ENCODE data around the gene UNC119B.

Gene UNC119B

DNA sequence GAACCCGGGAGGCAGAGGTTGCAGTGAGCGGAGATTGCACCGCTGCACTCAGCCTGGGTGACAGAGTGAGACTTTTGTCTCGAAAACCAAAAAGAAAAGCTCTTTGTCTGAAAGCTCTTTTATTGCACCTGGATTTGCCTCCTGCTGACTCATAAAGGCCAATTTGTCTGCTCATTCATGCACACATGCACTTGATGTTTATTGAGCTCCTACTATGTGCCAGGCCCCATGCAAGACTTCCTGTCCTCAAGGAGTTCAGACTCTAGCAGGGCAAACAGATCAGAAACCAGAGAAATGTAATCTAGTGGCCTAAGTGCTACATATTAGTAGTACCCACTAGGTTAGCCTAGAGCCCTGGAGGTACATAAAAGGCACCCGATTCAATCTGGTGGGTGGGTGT lies 39.6 kb upstream of the UNC119B start:
- TF ChIP-seq, protein P1, sequence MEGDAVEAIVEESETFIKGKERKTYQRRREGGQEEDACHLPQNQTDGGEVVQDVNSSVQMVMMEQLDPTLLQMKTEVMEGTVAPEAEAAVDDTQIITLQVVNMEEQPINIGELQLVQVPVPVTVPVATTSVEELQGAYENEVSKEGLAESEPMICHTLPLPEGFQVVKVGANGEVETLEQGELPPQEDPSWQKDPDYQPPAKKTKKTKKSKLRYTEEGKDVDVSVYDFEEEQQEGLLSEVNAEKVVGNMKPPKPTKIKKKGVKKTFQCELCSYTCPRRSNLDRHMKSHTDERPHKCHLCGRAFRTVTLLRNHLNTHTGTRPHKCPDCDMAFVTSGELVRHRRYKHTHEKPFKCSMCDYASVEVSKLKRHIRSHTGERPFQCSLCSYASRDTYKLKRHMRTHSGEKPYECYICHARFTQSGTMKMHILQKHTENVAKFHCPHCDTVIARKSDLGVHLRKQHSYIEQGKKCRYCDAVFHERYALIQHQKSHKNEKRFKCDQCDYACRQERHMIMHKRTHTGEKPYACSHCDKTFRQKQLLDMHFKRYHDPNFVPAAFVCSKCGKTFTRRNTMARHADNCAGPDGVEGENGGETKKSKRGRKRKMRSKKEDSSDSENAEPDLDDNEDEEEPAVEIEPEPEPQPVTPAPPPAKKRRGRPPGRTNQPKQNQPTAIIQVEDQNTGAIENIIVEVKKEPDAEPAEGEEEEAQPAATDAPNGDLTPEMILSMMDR (IDR thresholded peaks at IDR 0.05) = no peak
- Histone ChIP-seq H3K27ac (no peak overlapping the region), H3K79me2 (no peaks in the 10 kb centered on the region), H3K4me3 (ENCODE audit: low read depth, low read length) (no peak overlapping the region), H2AFZ (no peak overlapping the region), H3K9ac (no peak overlapping the region), H3K9me3 (ENCODE audit: control insufficient read depth, low read length) (no peaks in the 10 kb centered on the region), H3K27me3 (ENCODE audit: control insufficient read depth, insufficient read depth, low read length) (no peaks in the 10 kb centered on the region), H3K4me1 (peaks cover 12% of the 10 kb centered on the region), H3K36me3 (ENCODE audit: control insufficient read depth, insufficient read depth, low read length) (no peaks in the 10 kb centered on the region), H3K4me2 (ENCODE audit: low read length) (no peak overlapping the region)

DNA sequence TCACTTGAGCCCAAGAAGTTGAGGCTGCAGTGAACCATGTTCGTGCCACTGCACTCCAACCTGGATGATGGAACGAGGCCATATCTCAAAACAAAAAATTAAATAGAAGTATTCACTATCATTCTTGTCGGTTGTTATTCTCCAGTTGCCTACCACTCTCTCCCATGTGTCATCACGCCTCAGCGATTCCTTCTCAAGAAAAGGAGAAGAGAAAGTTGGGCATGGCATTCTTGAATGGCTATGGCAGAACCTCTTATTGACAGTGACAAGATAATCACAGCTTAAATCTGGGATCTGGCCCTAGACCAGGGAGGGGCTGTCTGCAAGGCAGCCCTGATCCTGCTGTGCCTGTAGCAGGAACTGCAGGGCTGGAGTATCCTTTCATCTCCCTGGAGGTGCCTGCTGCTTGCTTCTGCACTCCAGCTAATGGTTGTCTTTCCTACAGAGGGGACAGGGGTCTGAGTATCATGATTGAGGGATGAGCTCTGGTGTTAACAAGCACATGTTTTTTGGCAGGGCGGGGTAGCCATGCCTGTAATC lies 36.1 kb upstream of the UNC119B start:
- H3K4me2 ChIP-seq (ENCODE audit: low read length) = no peak overlapping the region
- H3K36me3 ChIP-seq (ENCODE audit: control insufficient read depth, insufficient read depth, low read length) = no peaks in the 10 kb centered on the region
- H2AFZ ChIP-seq = no peak overlapping the region
- peaks cover 8% of the 10 kb centered on the region for H3K4me1 ChIP-seq
- no peaks in the 10 kb centered on the region for H3K27me3 ChIP-seq (ENCODE audit: control insufficient read depth, insufficient read depth, low read length)
- H3K27ac ChIP-seq = no peak overlapping the region
- TF ChIP-seq, protein P1 (IDR thresholded peaks at IDR 0.05) = no peak
- H3K4me3 ChIP-seq (ENCODE audit: low read depth, low read length) = no peak overlapping the region
- H3K9ac ChIP-seq = no peak overlapping the region
- no peaks in the 10 kb centered on the region for H3K9me3 ChIP-seq (ENCODE audit: control insufficient read depth, low read length)
- no peaks in the 10 kb centered on the region for H3K79me2 ChIP-seq

DNA sequence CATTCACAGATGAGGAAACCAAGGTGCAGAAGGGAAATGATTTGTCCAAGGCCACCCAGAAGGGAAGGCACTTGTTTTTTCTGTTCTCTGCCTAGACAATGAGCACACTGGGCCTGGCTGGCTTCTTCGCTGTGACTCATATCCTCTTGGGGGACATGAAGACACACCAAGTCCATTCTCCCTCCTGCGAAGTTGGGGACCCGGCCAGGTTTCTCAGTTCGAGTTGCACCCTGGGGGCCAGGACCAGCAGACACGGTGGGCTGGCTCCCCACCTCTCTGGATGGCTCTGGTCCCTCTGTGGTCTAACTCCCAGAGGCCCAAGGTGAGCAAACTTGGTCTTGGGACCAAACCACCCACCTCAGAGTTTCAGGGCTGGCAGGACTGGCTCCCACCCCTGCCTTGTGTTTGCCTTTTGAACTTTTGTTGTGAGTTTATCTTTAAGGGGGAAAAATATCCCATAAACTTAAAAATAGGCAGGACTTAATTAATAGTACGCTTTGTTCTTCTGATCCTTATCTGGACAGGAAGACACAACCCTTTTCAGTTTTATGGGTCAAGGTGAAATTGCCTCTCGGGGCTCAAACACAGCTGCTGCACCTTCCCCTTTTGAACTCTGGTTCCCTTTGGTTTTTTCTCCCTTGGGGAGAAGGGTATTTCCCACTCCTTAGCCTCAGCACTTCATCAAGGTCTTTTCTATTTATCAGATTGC lies 32.3 kb upstream of the UNC119B start:
- peak overlapping the region; percentile 52 for H3K27ac ChIP-seq
- H2AFZ ChIP-seq = no peak overlapping the region
- no peaks in the 10 kb centered on the region for H3K9me3 ChIP-seq (ENCODE audit: control insufficient read depth, low read length)
- H3K36me3 ChIP-seq (ENCODE audit: control insufficient read depth, insufficient read depth, low read length) = no peaks in the 10 kb centered on the region
- H3K9ac ChIP-seq = no peak overlapping the region
- TF ChIP-seq, protein P1 (IDR thresholded peaks at IDR 0.05) = no peak
- peak overlapping the region; percentile 26 for H3K4me2 ChIP-seq (ENCODE audit: low read length)
- no peak overlapping the region for H3K4me3 ChIP-seq (ENCODE audit: low read depth, low read length)
- no peaks in the 10 kb centered on the region for H3K4me1 ChIP-seq
- no peaks in the 10 kb centered on the region for H3K79me2 ChIP-seq
- H3K27me3 ChIP-seq (ENCODE audit: control insufficient read depth, insufficient read depth, low read length) = no peaks in the 10 kb centered on the region

DNA sequence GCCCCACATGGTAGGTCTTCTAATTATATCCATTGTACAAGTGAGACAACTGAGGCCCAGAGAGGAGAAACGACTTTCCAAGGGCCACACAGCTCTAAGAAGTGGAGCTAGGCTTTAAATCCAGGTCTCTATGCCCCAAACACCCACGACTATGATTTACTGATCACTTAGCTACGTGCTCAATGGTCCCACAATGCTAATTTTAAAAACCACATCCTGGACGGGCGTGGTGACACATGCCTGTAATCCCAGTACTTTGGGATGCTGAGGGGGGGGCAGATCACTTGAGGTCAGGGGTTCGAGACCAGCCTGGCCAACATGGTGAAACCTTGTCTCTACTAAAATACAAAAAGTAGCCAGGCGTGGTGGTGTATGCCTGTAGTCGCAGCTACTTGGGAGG lies 31.7 kb upstream of the UNC119B start:
- no peaks in the 10 kb centered on the region for H3K36me3 ChIP-seq (ENCODE audit: control insufficient read depth, insufficient read depth, low read length)

More for the DNA sequence above, 31.7 kb upstream of the UNC119B start:
- Histone ChIP-seq H3K4me2 (ENCODE audit: low read length) (no peak overlapping the region), H3K27me3 (ENCODE audit: control insufficient read depth, insufficient read depth, low read length) (no peaks in the 10 kb centered on the region), H3K9me3 (ENCODE audit: control insufficient read depth, low read length) (no peaks in the 10 kb centered on the region), H3K27ac (no peak overlapping the region), H3K79me2 (no peaks in the 10 kb centered on the region), H2AFZ (no peak overlapping the region), H3K4me3 (ENCODE audit: low read depth, low read length) (no peak overlapping the region), H3K9ac (no peak overlapping the region), H3K4me1 (no peaks in the 10 kb centered on the region)
- TF ChIP-seq, protein P1 (IDR thresholded peaks at IDR 0.05) = no peak
